GM21381 (cell line): ENCODE data around the gene TFAP2E.
A peak's percentile ranks its signal among the peaks of the same experiment; 100 is the strongest.

Source experiments
- ATAC-seq: cut with Tn5 transposase; IDR thresholded peaks from one replicate; pipeline ENCODE4 v1.9.1; 2021; ENCODE audit warnings: mild to moderate bottlenecking, moderate library complexity; ENCODE audit not compliant: unreplicated experiment

Gene TFAP2E

GRCh38 chr1:35556484-35557117 is 16.5 kb upstream of the TFAP2E start:
- no peak for ATAC-seq

GRCh38 chr1:35557118-35557610 is 15.9 kb upstream of the TFAP2E start, which contains the start of gene KIAA0319L:
Gene KIAA0319L (minus strand): TSS chr1:35557403. CDS start chr1:35554491, 2,912 bp downstream.
- peak; percentile 77 for ATAC-seq

GRCh38 chr1:35557611-35558373 is 15.3 kb upstream of the TFAP2E start, which contains the start of gene NCDN:
Gene NCDN (plus strand): TSS chr1:35557799. CDS start chr1:35558191, 392 bp downstream.
- ATAC-seq: peak; percentile 78

GRCh38 chr1:35558374-35559316 is 14.5 kb upstream of the TFAP2E start:
- ATAC-seq: no peak

- no peak for ATAC-seq
Measured at GRCh38 chr1:35559317-35559944, 13.7 kb upstream of the TFAP2E start.

- no peak for ATAC-seq
Measured at GRCh38 chr1:35560256-35561225, 12.6 kb upstream of the TFAP2E start.

GRCh38 chr1:35561297-35561971 is 11.7 kb upstream of the TFAP2E start:
- ATAC-seq: no peak

- no peak for ATAC-seq
Measured at GRCh38 chr1:35561972-35562680, 11.0 kb upstream of the TFAP2E start.

- no peak for ATAC-seq
Measured at GRCh38 chr1:35563166-35563565, 9.9 kb upstream of the TFAP2E start.

GRCh38 chr1:35564037-35564883 is 8.9 kb upstream of the TFAP2E start:
- ATAC-seq: no peak

- ATAC-seq: no peak
Measured at GRCh38 chr1:35564884-35565741, 8.0 kb upstream of the TFAP2E start.

GRCh38 chr1:35565742-35566133 is 7.4 kb upstream of the TFAP2E start:
- no peak for ATAC-seq

- ATAC-seq: no peak
Measured at GRCh38 chr1:35567947-35568558, 5.1 kb upstream of the TFAP2E start.

GRCh38 chr1:35568975-35569395 is 4.1 kb upstream of the TFAP2E start:
- no peak for ATAC-seq

GRCh38 chr1:35569936-35570335 is 3.2 kb upstream of the TFAP2E start:
- ATAC-seq: no peak

- no peak for ATAC-seq
Measured at GRCh38 chr1:35570589-35571137, 2.5 kb upstream of the TFAP2E start.
